HL-60 (cell line): Measurements from ENCODE around the gene BPIFA2.

Experiments used
- DNase-seq, 2 experiments: peaks; one replicate each; pipeline ENCODE4 v3.0.0-alpha.2; 2010 to 2020; ENCODE audit warnings: low read depth in 1 of 2, low spot score in 1 of 2
- H3K27ac ChIP-seq: fragments of 250-450 bp; sonication (Bioruptor Pico); replicated peaks from 2 replicates; pipeline ENCODE4 v1.5.1; 2020; ENCODE audit warnings: mild to moderate bottlenecking, moderate library complexity
- H3K27me3 ChIP-seq: fragments of 250-450 bp; sonication (Bioruptor Pico); 2 replicates; pipeline ENCODE4 v1.5.1; 2021; ENCODE audit warnings: mild to moderate bottlenecking, moderate library complexity; ENCODE audit not compliant: insufficient read depth, poor library complexity, severe bottlenecking
- H3K4me3 ChIP-seq: replicated peaks from 2 replicates; pipeline ENCODE4 v1.5.1; 2011; ENCODE audit warnings: mild to moderate bottlenecking, control low read depth, low read length; ENCODE audit not compliant: insufficient read depth
- GABPA ChIP-seq: IDR thresholded peaks from 2 replicates; pipeline ENCODE4 v1.6.1; 2012; ENCODE audit warnings: low read depth
- POLR2AphosphoS5 ChIP-seq: IDR thresholded peaks from 2 replicates; pipeline ENCODE4 v1.6.1; 2012; ENCODE audit warnings: low read depth
- SPI1 ChIP-seq: IDR thresholded peaks from 2 replicates; pipeline ENCODE4 v1.6.1; 2012; ENCODE audit warnings: low read depth, mild to moderate bottlenecking, borderline replicate concordance
- TF ChIP-seq, protein P1 (sequence below): IDR thresholded peaks from 2 replicates; pipeline ENCODE4 v1.6.1; 2012; ENCODE audit warnings: low read depth; ENCODE audit not compliant: insufficient replicate concordance
- TF ChIP-seq, protein P2 (sequence below): IDR thresholded peaks from one replicate; pipeline ENCODE4 v1.5.1; 2011; ENCODE audit warnings: low read length, control low read depth, inconsistent platforms; ENCODE audit not compliant: insufficient read depth

BPIFA2 gene

DNA sequence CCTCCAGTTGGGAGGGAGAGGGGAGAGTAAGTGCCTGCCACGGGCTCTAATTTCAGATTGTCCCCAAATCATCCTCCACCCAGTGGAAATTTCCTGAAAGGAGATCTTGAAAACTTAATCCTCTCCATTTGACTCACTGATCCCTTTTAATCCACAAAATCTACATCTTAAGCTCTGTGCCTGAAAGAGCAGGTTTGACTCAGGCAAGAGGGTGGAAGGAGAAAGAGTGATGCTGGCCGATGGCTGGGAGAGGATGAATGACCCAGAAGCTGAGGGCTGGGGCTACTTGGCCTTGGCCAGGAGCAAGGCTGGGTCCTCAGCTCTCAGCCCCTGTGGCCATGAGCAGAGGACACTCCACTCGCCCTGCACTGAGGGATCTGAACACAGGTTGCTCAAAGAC is 8.1 kb downstream of the BPIFA2 start:
- TF ChIP-seq, protein P1, sequence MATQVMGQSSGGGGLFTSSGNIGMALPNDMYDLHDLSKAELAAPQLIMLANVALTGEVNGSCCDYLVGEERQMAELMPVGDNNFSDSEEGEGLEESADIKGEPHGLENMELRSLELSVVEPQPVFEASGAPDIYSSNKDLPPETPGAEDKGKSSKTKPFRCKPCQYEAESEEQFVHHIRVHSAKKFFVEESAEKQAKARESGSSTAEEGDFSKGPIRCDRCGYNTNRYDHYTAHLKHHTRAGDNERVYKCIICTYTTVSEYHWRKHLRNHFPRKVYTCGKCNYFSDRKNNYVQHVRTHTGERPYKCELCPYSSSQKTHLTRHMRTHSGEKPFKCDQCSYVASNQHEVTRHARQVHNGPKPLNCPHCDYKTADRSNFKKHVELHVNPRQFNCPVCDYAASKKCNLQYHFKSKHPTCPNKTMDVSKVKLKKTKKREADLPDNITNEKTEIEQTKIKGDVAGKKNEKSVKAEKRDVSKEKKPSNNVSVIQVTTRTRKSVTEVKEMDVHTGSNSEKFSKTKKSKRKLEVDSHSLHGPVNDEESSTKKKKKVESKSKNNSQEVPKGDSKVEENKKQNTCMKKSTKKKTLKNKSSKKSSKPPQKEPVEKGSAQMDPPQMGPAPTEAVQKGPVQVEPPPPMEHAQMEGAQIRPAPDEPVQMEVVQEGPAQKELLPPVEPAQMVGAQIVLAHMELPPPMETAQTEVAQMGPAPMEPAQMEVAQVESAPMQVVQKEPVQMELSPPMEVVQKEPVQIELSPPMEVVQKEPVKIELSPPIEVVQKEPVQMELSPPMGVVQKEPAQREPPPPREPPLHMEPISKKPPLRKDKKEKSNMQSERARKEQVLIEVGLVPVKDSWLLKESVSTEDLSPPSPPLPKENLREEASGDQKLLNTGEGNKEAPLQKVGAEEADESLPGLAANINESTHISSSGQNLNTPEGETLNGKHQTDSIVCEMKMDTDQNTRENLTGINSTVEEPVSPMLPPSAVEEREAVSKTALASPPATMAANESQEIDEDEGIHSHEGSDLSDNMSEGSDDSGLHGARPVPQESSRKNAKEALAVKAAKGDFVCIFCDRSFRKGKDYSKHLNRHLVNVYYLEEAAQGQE: no peak
- TF ChIP-seq, protein P2, sequence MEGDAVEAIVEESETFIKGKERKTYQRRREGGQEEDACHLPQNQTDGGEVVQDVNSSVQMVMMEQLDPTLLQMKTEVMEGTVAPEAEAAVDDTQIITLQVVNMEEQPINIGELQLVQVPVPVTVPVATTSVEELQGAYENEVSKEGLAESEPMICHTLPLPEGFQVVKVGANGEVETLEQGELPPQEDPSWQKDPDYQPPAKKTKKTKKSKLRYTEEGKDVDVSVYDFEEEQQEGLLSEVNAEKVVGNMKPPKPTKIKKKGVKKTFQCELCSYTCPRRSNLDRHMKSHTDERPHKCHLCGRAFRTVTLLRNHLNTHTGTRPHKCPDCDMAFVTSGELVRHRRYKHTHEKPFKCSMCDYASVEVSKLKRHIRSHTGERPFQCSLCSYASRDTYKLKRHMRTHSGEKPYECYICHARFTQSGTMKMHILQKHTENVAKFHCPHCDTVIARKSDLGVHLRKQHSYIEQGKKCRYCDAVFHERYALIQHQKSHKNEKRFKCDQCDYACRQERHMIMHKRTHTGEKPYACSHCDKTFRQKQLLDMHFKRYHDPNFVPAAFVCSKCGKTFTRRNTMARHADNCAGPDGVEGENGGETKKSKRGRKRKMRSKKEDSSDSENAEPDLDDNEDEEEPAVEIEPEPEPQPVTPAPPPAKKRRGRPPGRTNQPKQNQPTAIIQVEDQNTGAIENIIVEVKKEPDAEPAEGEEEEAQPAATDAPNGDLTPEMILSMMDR: no peak
- TF ChIP-seq GABPA (no peak), SPI1 (no peak), POLR2AphosphoS5 (no peak)
- H3K27ac ChIP-seq: no peak overlapping the region
- no peaks in the 10 kb centered on the region for H3K27me3 ChIP-seq
- DNase-seq: no peak
- no peak overlapping the region for H3K4me3 ChIP-seq

DNA sequence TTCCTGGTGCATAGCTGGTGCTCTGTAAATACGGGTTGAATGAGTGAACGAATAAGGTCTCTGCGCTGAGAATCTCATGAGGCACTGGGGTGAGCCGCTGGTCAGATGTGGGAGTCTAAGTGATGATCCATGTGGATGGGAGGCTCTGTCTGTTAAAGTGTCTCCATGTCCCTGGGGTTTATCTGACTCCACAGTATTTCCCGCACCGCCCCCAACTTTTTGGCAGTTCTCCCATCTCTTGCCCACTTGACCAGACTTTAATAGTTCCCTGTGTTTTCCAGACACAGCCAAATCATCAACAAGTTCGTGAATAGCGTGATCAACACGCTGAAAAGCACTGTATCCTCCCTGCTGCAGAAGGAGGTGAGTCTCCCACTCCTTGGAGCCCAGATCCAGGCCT is 9.9 kb downstream of the BPIFA2 start:
- TF ChIP-seq GABPA (no peak), SPI1 (no peak), POLR2AphosphoS5 (no peak)
- TF ChIP-seq, protein P1: no peak
- TF ChIP-seq, protein P2: no peak
- DNase-seq: no peak
- Histone ChIP-seq H3K27me3 (no peaks in the 10 kb centered on the region), H3K27ac (no peak overlapping the region), H3K4me3 (no peak overlapping the region)

DNA sequence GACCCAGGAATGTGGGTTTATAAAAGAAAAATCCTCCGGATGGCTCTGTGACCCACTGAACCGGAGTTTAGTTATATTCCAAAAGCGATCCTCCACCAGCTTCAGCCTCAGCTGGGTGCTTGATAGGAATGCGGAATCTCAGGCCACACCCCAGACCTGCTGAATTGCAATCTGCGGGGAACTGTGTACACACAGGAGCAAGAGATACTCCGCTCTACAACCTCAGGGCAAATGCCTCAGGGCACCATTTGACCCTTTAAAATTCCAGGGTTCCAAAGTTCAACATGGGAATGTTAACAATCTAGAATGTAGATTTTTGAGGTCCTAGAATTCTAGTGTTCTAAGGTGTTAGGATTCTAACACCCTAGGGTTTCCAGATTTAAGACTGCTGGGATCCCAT is 10.8 kb downstream of the BPIFA2 start:
- no peak for TF ChIP-seq SPI1
- TF ChIP-seq POLR2AphosphoS5: no peak
- TF ChIP-seq, protein P2: no peak
- TF ChIP-seq GABPA: no peak
- TF ChIP-seq, protein P1: no peak
- no peak for DNase-seq
- Histone ChIP-seq H3K27me3 (no peaks in the 10 kb centered on the region), H3K4me3 (no peak overlapping the region), H3K27ac (no peak overlapping the region)
